ENCODE results near the gene ASB16. TPM values are rescaled to one million over a fixed set of nuclear protein-coding genes. Genes with fewer than 3 reads are reported as not detected.
"Not testable (repeated sequence)": the region's sequence is repeated elsewhere in the genome, so short reads cannot be mapped to it uniquely, and the experiment has no call there.

ASB16 gene
- total RNA-seq, 1 experiment from 2014 or later = 0.37 TPM

- H3K27ac ChIP-seq (ENCODE audit: low read depth, low read length) = no peak overlapping the region
- no peak for ATAC-seq
- BruUV-seq (replicated peaks) = no TSS peak
Observed at GRCh38 chr17:44130693-44131349, 39.7 kb upstream of the ASB16 start.

GRCh38 chr17:44131372-44131771 is 39.1 kb upstream of the ASB16 start:
- H3K9me2 ChIP-seq (ENCODE audit: insufficient read depth); H3K27me3 ChIP-seq (ENCODE audit: insufficient read depth, low read length); intact Hi-C loops (cut with micrococcal nuclease); H4K20me1 ChIP-seq (ENCODE audit: insufficient read depth); H3K9ac ChIP-seq (ENCODE audit: low read length); H3K4me3 ChIP-seq (replicated peaks in 1 of 2; ENCODE audit: low read depth in 1 of 2, low read length in 2 of 2); H3K4me2 ChIP-seq (ENCODE audit: low read length); H3K79me2 ChIP-seq (ENCODE audit: insufficient read depth, low read length); POLR2A ChIA-PET; H2AFZ ChIP-seq (ENCODE audit: low read depth, low read length, poor library complexity, severe bottlenecking); DNase-seq (ENCODE audit: low read depth, low spot score); H3K9me3 ChIP-seq (ENCODE audit: control insufficient read depth in 1 of 2, insufficient read depth in 1 of 2, low read depth in 1 of 2, low read length in 2 of 2); CTCF ChIA-PET; BruUV-seq (replicated peaks); RAD21 ChIA-PET (ENCODE audit: low non-redundant PET in 1 of 2, low total read pairs in 2 of 2, uncharacterized antibody in 2 of 2, unreplicated experiment in 2 of 2); H3K36me3 ChIP-seq (ENCODE audit: control insufficient read depth in 1 of 2, insufficient read depth in 2 of 2, low read length in 2 of 2); H3K27ac ChIP-seq (ENCODE audit: low read depth, low read length); H3K4me1 ChIP-seq (ENCODE audit: control insufficient read depth in 1 of 2, insufficient read depth in 2 of 2, low read length in 2 of 2); ATAC-seq: not testable (repeated sequence)

More at GRCh38 chr17:44130693-44131349, 39.7 kb upstream of the ASB16 start:
- Histone ChIP-seq H3K9me3 (ENCODE audit: control insufficient read depth in 1 of 2, insufficient read depth in 1 of 2, low read depth in 1 of 2, low read length in 2 of 2) (no peaks in the 10 kb centered on the region), H3K4me1 (ENCODE audit: control insufficient read depth in 1 of 2, insufficient read depth in 2 of 2, low read length in 2 of 2) (peaks cover 3 to 7% of the 10 kb centered on the region in 2 experiments; a peak in 3 of 4 replicates), H3K4me2 (ENCODE audit: low read length) (no peak overlapping the region), H4K20me1 (ENCODE audit: insufficient read depth) (no peaks in the 10 kb centered on the region), H3K27me3 (ENCODE audit: insufficient read depth, low read length) (no peaks in the 10 kb centered on the region), H3K9me2 (ENCODE audit: insufficient read depth) (no peaks in the 10 kb centered on the region), H2AFZ (ENCODE audit: low read depth, low read length, poor library complexity, severe bottlenecking) (peak overlapping the region; percentile 5), H3K36me3 (ENCODE audit: control insufficient read depth in 1 of 2, insufficient read depth in 2 of 2, low read length in 2 of 2) (no peaks in the 10 kb centered on the region), H3K79me2 (ENCODE audit: insufficient read depth, low read length) (no peaks in the 10 kb centered on the region), H3K4me3 (replicated peaks in 1 of 2; ENCODE audit: low read depth in 1 of 2, low read length in 2 of 2) (no peak overlapping the region), H3K9ac (ENCODE audit: low read length) (no peak overlapping the region)
- CTCF ChIA-PET = no interaction called here
- intact Hi-C loops (cut with micrococcal nuclease) = no loop called here
- POLR2A ChIA-PET = no interaction called here
- TF ChIP-seq JUND (IDR thresholded peaks at IDR 0.05) = no peak
- TF ChIP-seq CBX3 (IDR thresholded peaks at IDR 0.05; ENCODE audit: low read depth) = no peak
- no peak for TF ChIP-seq ZNF274 (IDR thresholded peaks at IDR 0.05; ENCODE audit: low read depth, low read length)
- TF ChIP-seq MAX (IDR thresholded peaks at IDR 0.05) = no peak
- TF ChIP-seq EZH2phosphoT487 (IDR thresholded peaks at IDR 0.05; ENCODE audit: borderline replicate concordance) = no peak
- TF ChIP-seq YY1 (IDR thresholded peaks at IDR 0.05; ENCODE audit: extremely low read depth, insufficient replicate concordance, low read depth, low read length) = no peak
- TF ChIP-seq ZFX (IDR thresholded peaks at IDR 0.05) = no peak
- DNase-seq (ENCODE audit: low read depth, low spot score) = no peak
- RAD21 ChIA-PET (ENCODE audit: low non-redundant PET in 1 of 2, low total read pairs in 2 of 2, uncharacterized antibody in 2 of 2, unreplicated experiment in 2 of 2) = no interaction called here

Measured in HCT116 (cell line).